Activated T-helper 9 cell treated with anti-CD3 and anti-CD28 coated beads, Interleukin-2, amount 50 U/mL, for 16 hours (primary cell): ENCODE measurements around the gene DRICH1.
"Not testable (repeated sequence)": the region's sequence is repeated elsewhere in the genome, so short reads cannot be mapped to it uniquely, and the experiment has no call there.

Source experiments
- DNase-seq: peaks from one replicate; pipeline ENCODE4 v3.0.0-alpha.2; 2020; ENCODE audit warnings: low read depth

The DRICH1 gene

DNA sequence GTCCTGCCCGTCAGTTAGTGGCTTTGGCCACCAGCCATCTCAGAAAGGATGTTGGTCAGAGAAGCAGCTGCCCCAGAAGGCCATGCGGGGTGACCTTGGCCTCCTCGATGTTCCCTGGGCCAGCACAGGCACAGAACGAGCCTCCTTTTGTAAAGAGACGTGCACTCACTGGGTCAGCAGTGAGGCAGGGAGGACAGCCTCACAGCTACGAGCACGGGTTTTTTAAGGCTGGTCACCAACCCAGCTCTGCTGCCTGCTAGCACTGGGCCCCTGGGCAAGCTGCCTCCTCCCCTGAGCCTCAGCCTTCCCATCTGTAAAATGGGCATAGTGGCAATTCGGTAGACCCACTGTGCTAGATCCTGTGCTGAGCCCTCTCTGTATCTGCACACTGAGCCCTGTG lies 62.8 kb downstream of the DRICH1 start:
- no peak for DNase-seq

DNA sequence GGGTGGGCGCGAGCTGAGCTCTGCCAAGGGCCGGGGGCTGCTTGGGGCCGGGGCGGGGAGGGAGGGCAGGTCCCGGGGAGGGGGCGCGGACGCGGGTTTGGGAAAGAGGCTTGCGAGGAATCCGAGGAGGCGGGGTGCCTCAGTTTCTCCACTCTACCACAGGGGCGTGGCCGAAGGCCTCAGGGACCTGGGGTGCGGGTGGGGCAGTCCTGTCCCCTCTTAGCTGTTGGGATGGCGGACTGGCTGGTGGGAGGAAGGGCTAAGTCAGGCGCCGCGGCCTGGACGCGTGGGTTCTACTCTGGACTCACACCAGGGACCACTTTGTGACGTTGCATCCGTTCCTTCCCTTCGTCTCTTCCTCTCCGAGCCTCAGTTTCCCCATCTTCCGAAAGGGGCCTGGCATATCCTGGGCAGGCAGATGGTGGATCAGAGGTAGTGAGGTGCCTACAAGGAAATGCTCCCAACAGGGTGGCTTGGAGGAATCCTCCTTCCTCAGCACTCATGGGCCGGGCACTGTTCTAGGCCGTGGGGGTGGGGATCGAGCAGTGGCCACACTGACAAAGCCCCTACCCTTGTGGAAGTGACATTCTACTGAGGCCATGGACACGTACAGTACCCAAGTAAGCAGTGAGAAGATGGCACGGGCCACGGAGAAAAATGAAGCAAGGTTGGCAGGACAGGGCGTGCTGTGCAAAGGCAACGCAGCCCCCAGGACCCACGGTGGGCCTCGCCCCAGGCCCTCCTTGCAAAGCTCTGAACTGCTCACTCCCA lies 65.2 kb downstream of the DRICH1 start:
- no peak for DNase-seq

DNA sequence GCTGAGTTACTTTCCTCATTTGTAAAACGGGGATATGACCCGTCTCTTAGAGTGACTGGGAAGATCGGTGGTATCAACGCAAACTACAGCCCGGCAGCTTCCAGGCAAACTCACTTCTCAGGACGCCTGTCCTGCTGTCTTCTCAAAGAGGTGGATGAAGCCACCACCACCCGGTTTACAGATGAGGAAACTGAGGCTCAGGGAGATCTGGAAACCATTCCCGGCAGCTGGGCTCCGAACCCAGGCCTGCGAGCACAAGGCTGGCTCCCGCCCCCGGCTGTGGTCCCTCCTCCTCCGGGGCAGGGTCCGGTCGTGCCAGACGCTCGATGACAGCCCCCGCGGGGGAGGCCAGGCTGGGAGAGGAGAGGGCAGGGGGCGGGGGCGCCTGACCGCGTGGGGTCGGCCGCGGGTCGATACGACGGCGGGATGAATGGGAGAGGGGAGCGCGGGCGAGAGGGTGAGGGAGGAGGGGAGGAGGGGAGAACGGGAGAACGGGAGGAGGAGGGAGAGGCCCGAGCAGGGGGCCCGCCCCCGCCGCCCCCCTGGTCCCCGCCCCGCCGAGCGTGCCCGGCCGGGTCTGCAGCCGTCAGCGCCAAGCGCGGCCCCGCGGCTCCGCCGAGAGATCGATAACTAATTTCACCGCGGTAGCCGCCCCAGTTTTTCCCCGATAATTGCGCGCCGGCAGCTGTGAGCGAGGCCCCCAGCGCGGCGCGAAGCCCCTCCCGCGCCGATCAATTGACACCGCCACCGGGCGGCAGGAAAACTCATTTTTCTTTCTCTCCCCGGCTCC lies 66.0 kb downstream of the DRICH1 start:
- DNase-seq: no peak

DNA sequence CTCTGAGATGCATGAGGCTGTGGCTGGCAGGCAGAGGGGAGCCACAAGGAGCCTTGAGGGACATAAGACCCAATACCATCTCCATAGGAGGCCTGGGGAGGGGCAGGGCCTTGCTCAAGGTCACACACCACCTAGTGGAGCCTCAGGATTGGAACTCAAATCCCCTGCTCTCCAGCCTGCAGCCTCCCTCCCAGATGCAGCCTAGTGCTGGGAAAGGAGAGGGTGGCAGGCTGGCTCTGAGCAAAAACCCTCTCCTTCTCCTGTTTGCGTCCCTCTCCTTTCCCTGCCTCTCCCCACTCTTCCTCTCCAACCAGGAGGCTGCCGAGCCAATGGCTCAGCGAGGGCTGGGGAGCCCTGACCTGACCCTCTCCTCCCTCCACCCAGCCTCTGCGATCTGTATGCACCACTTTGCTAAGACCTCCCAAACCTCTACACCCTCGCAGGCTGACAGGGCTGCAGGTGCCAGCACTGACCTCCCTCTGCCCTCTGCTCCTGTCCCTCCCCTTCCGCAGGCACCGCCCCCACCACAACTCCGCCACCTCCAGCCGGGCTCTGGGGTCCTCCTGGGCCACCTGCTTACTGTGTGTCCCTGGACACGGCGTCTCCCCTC lies 66.7 kb downstream of the DRICH1 start:
- DNase-seq: no peak

DNA sequence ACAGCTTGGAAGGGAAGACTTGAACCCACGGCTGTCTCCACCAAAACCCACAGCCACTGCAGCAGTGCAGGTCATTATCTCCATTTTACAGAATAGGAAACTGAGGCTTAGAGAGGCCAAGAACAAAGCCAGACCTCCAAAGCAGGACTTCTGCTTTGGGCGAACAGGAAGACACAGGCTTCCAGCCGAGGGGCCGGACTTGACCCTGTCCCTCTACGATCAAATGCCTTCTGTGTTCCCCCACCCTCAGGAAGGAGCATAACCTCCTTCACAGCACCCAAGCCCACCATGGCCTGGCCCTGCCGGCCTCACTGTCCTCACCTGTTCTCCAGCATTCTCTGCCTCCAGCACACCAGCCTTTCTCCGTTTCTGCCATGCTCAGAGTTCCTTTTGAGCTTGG lies 67.8 kb downstream of the DRICH1 start:
- no peak for DNase-seq

DNA sequence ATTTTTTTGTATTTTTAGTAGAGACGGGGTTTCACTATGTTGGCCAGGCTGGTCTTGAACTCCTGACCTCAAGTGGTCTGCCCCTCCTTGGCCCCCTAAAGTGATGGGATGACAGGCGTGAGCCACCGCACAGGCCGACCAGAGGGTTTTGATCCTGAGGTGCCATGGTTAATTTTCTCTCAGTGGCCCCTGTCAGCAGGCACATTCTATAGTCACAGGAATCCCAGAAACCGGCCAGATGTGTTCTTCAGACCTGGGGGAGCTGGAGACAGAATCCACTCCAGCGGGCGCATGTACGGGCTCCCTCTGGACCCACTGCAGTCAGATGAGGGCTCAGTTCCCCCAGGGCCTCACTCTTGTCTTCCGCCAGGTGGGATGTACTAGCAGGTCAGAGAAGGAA lies 69.0 kb downstream of the DRICH1 start:
- DNase-seq: no peak

DNA sequence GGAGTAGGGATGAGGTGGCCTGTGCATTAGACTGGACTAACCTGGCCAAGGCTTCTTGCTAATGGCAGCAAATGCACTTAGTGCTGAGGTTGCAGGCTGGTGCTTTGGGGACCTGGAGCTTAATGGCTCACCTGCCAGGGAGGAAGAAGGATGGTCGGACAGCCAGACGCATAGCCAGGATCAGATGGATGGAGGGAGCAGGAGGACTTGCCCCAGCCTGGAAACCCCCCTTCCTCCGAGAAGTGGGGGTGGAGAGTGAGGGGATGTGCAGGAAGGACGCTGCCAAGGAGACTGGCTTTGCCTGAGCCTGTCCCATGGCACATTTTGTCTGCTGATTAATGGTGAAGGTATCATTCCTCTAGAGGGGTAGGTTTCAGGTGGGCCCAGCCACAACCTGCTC lies 69.9 kb downstream of the DRICH1 start:
- no peak for DNase-seq

DNA sequence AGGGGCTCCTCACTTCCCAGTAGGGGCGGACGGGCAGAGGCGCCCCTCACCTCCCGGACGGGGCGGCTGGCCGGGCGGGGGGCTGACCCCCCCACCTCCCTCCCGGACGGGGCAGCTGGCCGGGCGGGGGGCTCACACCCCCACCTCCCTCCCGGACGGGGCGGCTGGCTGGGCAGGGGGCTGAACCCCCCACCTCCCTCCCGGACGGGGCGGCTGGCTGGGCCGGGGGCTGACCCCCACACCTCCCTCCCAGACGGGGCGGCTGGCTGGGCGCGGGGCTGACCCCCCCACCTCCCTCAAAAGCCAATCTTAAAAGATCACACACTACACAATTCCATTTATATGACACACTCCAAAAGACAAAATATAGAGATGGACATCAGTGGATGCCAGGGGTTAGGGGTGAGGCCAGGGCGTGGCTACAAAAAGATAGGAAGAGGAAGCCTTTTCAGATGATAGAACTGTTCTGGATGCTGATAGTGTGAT lies 71.1 kb downstream of the DRICH1 start:
- not testable (repeated sequence) for DNase-seq

DNA sequence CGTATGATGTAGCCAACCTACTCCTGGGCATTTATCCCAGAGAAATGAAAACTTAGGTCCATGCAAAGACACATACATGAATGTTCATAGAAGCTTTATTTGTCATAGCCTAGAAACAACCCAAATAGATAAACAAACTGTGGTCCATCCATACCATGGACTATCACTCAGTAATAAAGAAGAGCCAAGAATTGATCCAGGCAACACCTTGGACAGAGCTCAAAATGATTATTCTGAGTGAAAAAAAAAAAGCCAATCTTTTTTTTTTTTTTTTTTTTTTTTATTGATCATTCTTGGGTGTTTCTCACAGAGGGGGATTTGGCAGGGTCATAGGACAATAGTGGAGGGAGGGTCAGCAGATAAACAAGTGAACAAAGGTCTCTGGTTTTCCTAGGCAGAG lies 71.9 kb downstream of the DRICH1 start:
- DNase-seq: not testable (repeated sequence)
